Ovary (tissue), 3 donors: ENCODE results near the gene POU6F2.

Source experiments
- CTCF ChIP-seq, 3 donors: fragments of 450-650 bp in 2 of 3; fragments of 200-600 bp in 1 of 3; IDR thresholded peaks; one replicate each; pipeline versions ENCODE4 v1.5.1 to v1.8.0; 2016 to 2022; ENCODE audit warnings: antibody characterized with exemption in 3 of 3, mild to moderate bottlenecking in 1 of 3
- POLR2A ChIP-seq: fragments of 450-650 bp; IDR thresholded peaks from one replicate; pipeline ENCODE4 v1.6.1; 2017; ENCODE audit warnings: antibody characterized with exemption, mild to moderate bottlenecking, moderate library complexity
- donor health status: DM: no; HTN: no; CAD: no.

DNA sequence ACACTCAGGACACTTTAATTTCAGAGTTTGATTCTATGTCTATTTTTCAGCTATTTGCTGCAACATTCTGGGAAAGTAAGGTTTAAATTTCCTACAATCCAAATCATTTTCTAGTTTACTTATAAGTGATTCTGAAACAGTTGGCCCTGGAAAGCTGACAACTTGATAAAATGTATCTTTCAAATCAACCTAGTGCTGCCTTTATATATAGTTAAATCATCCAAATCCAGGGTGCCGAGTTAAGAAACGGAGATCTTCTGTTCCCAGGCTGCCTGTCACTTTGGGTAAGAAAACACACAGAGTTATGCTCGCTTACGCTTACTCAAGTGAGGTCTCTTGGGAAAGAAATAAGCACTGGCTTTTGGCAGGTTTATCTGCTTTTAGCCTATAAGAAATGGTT is 175.0 kb downstream of the POU6F2 start:
- TF ChIP-seq POLR2A = no peak
- TF ChIP-seq CTCF (IDR thresholded peaks at IDR 0.05) = no peak
